ENCODE data around the gene UQCC2.

UQCC2 gene

DNA sequence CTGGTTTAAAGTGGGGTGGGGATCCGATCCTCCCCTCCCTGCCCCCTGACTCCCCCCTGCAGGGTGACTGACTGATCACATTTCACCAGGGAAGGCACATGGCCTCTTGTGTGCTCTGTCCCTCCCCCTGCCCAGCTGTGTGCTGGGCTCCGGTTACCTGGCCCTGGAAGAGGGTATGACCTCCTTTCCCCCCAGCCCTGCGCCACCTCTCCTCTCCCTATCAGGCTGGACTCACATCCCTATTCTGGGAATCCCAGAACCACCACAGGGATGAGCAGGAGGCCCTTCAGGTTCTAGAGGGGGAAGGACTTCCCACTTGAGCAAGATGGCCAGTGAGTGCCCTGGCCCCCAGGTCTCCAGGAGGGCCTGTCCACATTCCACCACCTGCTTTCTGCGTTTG is 37.3 kb upstream of the UQCC2 start:
- Mint-ChIP-seq H3K27ac (no peak overlapping the region), H3K27me3 (peaks cover 8% of the 10 kb centered on the region), H3K4me1 (ENCODE audit: low read depth) (peaks cover 14% of the 10 kb centered on the region), H3K9me3 (no peaks in the 10 kb centered on the region), H3K36me3 (ENCODE audit: low read depth) (no peaks in the 10 kb centered on the region), H3K4me3 (no peak overlapping the region)
- intact Hi-C loops (cut with micrococcal nuclease) = no loop called here

GRCh38 chr6:33747823-33748222 is 36.3 kb upstream of the UQCC2 start:
- intact Hi-C loops (cut with micrococcal nuclease) = no loop called here
- no peak overlapping the region for H3K27ac Mint-ChIP-seq
- no peaks in the 10 kb centered on the region for H3K9me3 Mint-ChIP-seq
- H3K4me1 Mint-ChIP-seq (ENCODE audit: low read depth) = peaks cover 14% of the 10 kb centered on the region
- no peak overlapping the region for H3K4me3 Mint-ChIP-seq
- no peaks in the 10 kb centered on the region for H3K36me3 Mint-ChIP-seq (ENCODE audit: low read depth)
- peaks cover 12% of the 10 kb centered on the region for H3K27me3 Mint-ChIP-seq

DNA sequence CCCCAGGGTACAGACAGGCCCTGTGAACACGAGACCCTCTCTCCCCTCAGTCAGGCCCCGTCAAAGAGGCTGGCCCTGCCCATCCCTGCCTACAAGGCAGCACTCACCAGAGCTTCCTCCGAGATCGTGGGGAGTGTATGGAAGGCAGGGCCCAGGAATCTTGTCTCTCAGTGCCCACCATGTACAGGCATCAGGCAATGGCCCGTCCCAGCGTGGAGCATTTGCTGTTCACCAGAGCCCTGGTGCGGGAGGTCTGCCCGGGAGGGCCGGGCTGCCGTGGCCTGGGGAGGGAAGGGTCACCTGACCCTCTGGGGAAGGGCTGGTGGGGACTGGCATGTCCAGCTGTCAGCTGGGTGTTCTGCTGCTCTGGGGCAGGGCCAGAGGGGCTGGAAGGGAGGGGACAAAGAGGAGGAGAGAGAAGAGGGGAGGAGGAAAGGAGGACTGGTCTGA is 35.2 kb upstream of the UQCC2 start, which contains the start of gene IP6K3:
Gene IP6K3 (minus strand): TSS at position 255 of the 450 bp plus-strand sequence. CDS start 11,429 bp downstream, outside the sequence.
- H3K27me3 Mint-ChIP-seq = peaks cover 15% of the 10 kb centered on the region
- no peaks in the 10 kb centered on the region for H3K36me3 Mint-ChIP-seq (ENCODE audit: low read depth)
- H3K4me1 Mint-ChIP-seq (ENCODE audit: low read depth) = peaks cover 14% of the 10 kb centered on the region
- intact Hi-C loops (cut with micrococcal nuclease) = no loop called here
- no peak within 1 kb of the TSS for H3K4me3 Mint-ChIP-seq
- H3K9me3 Mint-ChIP-seq = no peaks in the 10 kb centered on the region
- H3K27ac Mint-ChIP-seq = no peak within 1 kb of the TSS

GRCh38 chr6:33746036-33746600 is 34.6 kb upstream of the UQCC2 start:
- intact Hi-C loops (cut with micrococcal nuclease) = no loop called here
- Mint-ChIP-seq H3K27me3 (peaks cover 15% of the 10 kb centered on the region), H3K4me3 (no peak overlapping the region), H3K9me3 (no peaks in the 10 kb centered on the region), H3K27ac (no peak overlapping the region), H3K36me3 (ENCODE audit: low read depth) (no peaks in the 10 kb centered on the region), H3K4me1 (ENCODE audit: low read depth) (peaks cover 12% of the 10 kb centered on the region)

GRCh38 chr6:33745548-33745947 is 34.0 kb upstream of the UQCC2 start:
- intact Hi-C loops (cut with micrococcal nuclease) = no loop called here
- Mint-ChIP-seq H3K9me3 (no peaks in the 10 kb centered on the region), H3K27ac (no peak overlapping the region), H3K4me3 (no peak overlapping the region), H3K4me1 (ENCODE audit: low read depth) (peaks cover 7% of the 10 kb centered on the region), H3K27me3 (peaks cover 11% of the 10 kb centered on the region), H3K36me3 (ENCODE audit: low read depth) (no peaks in the 10 kb centered on the region)

DNA sequence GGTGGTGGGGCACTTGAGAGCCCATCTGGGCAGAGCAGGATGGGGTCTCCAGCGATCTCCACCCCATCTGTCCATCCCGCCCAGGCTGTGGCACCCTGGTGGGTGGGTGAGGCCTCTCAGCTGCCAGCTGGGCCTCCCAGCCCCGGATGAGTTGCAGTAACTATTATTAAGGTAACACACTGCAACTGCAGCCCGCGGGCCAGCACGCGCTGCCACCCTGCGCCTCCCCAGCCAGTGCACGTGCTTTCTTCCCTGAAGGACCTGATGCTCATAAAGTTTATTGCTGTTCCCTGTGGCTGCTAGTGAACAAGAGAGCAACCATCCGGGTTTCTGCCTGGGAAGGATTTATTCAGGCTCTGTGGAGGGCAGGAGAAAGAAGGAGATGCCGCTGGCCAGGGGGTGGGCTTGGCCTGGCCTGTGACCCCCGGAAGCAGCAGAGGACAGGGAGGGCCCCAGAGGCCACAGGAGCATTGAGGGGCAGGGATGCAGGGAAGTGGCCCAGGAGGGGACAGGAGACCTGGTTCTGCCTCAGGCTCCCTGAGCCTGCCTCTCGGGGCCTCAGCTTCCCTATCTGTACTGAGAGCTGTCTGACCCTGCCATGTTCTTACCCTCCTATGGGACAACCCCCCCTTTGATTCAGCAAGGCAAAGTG is 33.5 kb upstream of the UQCC2 start:
- no peak overlapping the region for H3K27ac Mint-ChIP-seq
- peaks cover 11% of the 10 kb centered on the region for H3K27me3 Mint-ChIP-seq
- H3K36me3 Mint-ChIP-seq (ENCODE audit: low read depth) = no peaks in the 10 kb centered on the region
- intact Hi-C loops (cut with micrococcal nuclease) = loop anchor here (1.0 kb wide), 1 partner anchor 409 kb away; no protein-coding TSS in a partner anchor
- peaks cover 10% of the 10 kb centered on the region for H3K4me1 Mint-ChIP-seq (ENCODE audit: low read depth)
- H3K4me3 Mint-ChIP-seq = no peak overlapping the region
- H3K9me3 Mint-ChIP-seq = no peaks in the 10 kb centered on the region

DNA sequence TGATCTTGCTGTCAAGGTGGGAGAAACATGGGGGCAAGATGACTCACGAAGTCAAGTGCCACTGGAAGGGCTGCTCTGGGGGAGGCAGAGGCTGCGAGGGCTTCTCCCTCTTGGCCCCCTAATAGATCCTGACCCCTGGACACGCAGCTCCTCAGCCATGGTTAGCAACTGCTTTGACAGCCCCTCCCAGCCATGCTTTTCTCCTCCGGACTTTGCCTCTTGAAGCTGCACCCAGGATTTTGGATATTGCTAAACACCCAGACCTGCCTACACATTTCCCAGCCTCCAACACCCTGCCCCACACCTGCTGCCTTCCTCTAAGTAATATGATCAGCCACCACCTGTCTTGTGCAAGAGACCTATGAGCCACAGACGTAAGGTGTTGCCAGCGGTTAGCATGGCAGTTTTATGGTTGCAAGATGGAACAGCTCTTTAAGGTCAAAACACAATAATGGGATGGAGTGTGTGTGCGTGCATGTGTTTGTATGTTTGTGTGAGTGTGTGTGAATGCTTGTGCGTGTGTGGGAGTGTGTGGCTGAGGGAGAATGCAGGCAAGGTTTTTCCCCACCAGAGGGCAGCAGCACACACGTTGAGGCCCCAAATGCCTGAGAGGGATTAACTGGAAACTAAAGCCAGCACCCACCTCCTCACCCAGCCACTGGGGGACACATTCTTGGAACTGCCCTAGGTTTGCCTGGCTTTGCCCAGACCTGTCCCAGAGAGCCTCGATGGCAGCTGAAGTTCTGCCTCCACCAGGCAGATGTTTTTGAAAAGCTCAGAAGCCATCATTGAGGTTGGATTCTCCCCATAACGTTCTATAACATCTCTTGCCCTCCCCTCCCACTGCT is 32.7 kb upstream of the UQCC2 start:
- Mint-ChIP-seq H3K9me3 (no peaks in the 10 kb centered on the region), H3K27ac (no peak overlapping the region), H3K27me3 (peaks cover 11% of the 10 kb centered on the region), H3K4me1 (ENCODE audit: low read depth) (peaks cover 16% of the 10 kb centered on the region), H3K36me3 (ENCODE audit: low read depth) (no peaks in the 10 kb centered on the region), H3K4me3 (no peak overlapping the region)
- intact Hi-C loops (cut with micrococcal nuclease) = loop anchor here (1.0 kb wide), 1 partner anchor 410 kb away; no protein-coding TSS in a partner anchor

- no peaks in the 10 kb centered on the region for H3K9me3 Mint-ChIP-seq
- H3K4me1 Mint-ChIP-seq (ENCODE audit: low read depth) = peaks cover 16% of the 10 kb centered on the region
These were observed 31.3 kb upstream of the UQCC2 start for GRCh38 chr6:33742837-33743236.

GRCh38 chr6:33742092-33742491 is 30.6 kb upstream of the UQCC2 start:
- Mint-ChIP-seq H3K9me3 (no peaks in the 10 kb centered on the region), H3K4me1 (ENCODE audit: low read depth) (peaks cover 16% of the 10 kb centered on the region)
- intact Hi-C loops (cut with micrococcal nuclease) = no loop called here

More at GRCh38 chr6:33742837-33743236, 31.3 kb upstream of the UQCC2 start:
- no peak overlapping the region for H3K27ac Mint-ChIP-seq
- H3K27me3 Mint-ChIP-seq = peaks cover 11% of the 10 kb centered on the region
- no peak overlapping the region for H3K4me3 Mint-ChIP-seq
- intact Hi-C loops (cut with micrococcal nuclease) = no loop called here
- H3K36me3 Mint-ChIP-seq (ENCODE audit: low read depth) = no peaks in the 10 kb centered on the region

DNA sequence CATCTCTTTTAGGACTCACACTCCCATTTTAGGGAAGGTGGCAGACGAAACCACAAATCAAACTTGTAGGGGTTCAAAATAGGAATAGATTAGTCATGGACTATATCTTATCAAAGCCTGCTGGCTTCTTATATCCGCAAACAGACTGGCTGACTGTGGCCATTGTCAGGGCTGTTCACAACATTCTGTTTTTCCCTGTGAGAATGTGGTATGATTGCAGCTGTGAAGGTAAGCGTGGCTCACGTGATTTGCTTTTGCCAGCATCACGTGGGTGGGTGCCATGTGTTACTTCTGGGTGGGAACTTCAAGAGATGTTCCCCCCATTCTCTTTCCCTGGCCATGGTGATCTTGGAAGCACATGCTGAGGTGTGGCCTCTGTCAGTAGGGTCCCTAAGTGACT is 29.3 kb upstream of the UQCC2 start:
- Mint-ChIP-seq H3K4me3 (no peak overlapping the region), H3K36me3 (ENCODE audit: low read depth) (no peaks in the 10 kb centered on the region), H3K9me3 (no peaks in the 10 kb centered on the region), H3K4me1 (ENCODE audit: low read depth) (peaks cover 16% of the 10 kb centered on the region), H3K27me3 (peaks cover 11% of the 10 kb centered on the region), H3K27ac (no peak overlapping the region)
- intact Hi-C loops (cut with micrococcal nuclease) = no loop called here

More at GRCh38 chr6:33742092-33742491, 30.6 kb upstream of the UQCC2 start:
- Mint-ChIP-seq H3K4me3 (no peak overlapping the region), H3K36me3 (ENCODE audit: low read depth) (no peaks in the 10 kb centered on the region), H3K27ac (no peak overlapping the region), H3K27me3 (peaks cover 11% of the 10 kb centered on the region)

GRCh38 chr6:33740204-33740608 is 28.7 kb upstream of the UQCC2 start:
- Mint-ChIP-seq H3K36me3 (ENCODE audit: low read depth) (no peaks in the 10 kb centered on the region), H3K4me3 (no peak overlapping the region), H3K27ac (no peak overlapping the region), H3K27me3 (peaks cover 11% of the 10 kb centered on the region), H3K9me3 (no peaks in the 10 kb centered on the region), H3K4me1 (ENCODE audit: low read depth) (peaks cover 16% of the 10 kb centered on the region)
- intact Hi-C loops (cut with micrococcal nuclease) = no loop called here

DNA sequence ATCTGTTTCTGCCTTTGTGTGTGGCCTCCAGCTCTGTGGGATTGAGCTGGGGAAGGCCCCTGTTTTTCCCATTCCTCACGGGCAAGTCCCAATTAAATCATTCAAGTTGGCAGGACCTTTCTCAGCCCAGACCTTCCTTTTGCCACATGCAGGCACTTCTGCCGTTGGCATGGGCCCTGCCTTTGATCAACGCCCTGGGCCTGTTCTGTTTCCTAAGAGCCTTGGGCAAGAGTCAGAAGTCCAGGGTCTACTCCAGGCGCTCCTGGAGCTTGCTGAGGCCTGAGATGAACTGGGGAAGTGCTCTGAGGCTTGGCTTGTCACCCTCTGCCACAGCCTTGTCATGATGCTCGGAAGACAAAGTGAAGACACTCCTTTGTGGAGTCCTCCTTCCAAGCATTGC is 28.1 kb upstream of the UQCC2 start:
- Mint-ChIP-seq H3K4me3 (no peak overlapping the region), H3K27me3 (peaks cover 11% of the 10 kb centered on the region), H3K4me1 (ENCODE audit: low read depth) (peaks cover 16% of the 10 kb centered on the region), H3K9me3 (no peaks in the 10 kb centered on the region), H3K27ac (no peak overlapping the region), H3K36me3 (ENCODE audit: low read depth) (no peaks in the 10 kb centered on the region)
- intact Hi-C loops (cut with micrococcal nuclease) = no loop called here

DNA sequence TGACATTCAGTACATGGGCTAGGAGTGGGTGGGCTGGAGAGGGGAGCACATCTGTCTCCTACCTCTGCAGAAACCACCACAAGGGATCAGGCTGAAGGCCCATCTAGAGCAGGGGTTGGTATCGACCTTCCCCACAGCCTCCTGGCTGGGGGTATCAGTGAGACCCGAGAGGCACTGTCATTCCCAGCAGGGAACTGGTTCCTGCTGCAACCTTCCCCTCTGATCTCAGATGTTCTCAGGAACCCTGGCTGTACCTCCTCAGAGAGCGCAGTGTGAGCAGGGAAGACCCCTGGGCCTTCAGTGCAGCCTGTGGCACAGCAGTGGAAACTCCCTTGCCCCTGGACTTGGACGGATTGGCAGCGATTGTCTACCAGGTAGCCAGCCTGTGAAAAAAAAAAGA is 27.4 kb upstream of the UQCC2 start:
- H3K4me1 Mint-ChIP-seq (ENCODE audit: low read depth) = peaks cover 11% of the 10 kb centered on the region
- no peaks in the 10 kb centered on the region for H3K36me3 Mint-ChIP-seq (ENCODE audit: low read depth)
- H3K27ac Mint-ChIP-seq = no peak overlapping the region
- intact Hi-C loops (cut with micrococcal nuclease) = no loop called here
- H3K27me3 Mint-ChIP-seq = peaks cover 7% of the 10 kb centered on the region
- H3K9me3 Mint-ChIP-seq = no peaks in the 10 kb centered on the region
- no peak overlapping the region for H3K4me3 Mint-ChIP-seq

DNA sequence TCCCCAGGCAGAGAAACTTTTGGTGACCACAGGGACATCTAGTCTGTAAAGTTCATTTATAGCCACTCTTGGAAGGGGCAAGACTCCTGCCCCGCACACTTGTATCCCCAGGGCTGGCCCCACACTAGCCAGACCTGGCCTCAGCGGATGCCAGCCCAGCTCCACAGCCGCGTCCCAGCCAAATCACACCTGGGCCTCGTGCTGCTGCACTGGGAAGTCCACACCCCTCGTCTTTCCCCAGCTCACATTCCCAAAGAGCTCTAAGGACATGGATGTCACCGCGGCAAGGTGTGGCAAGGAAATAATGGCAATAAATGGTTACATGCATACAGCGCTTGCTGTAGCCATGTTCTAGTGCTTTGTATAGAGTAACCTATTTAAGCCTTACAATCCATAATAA is 26.7 kb upstream of the UQCC2 start:
- H3K4me3 Mint-ChIP-seq = no peak overlapping the region
- no peaks in the 10 kb centered on the region for H3K36me3 Mint-ChIP-seq (ENCODE audit: low read depth)
- no peak overlapping the region for H3K27ac Mint-ChIP-seq
- H3K9me3 Mint-ChIP-seq = no peaks in the 10 kb centered on the region
- intact Hi-C loops (cut with micrococcal nuclease) = no loop called here
- H3K4me1 Mint-ChIP-seq (ENCODE audit: low read depth) = peaks cover 11% of the 10 kb centered on the region
- peaks cover 5% of the 10 kb centered on the region for H3K27me3 Mint-ChIP-seq
